CD1c-positive myeloid dendritic cell (primary cell): ENCODE measurements around the gene TRIM69.

Source experiments
- DNase-seq: peaks from one replicate; pipeline ENCODE4 v3.0.0-alpha.2; 2016; ENCODE audit errors: extremely low spot score

TRIM69 gene

DNA sequence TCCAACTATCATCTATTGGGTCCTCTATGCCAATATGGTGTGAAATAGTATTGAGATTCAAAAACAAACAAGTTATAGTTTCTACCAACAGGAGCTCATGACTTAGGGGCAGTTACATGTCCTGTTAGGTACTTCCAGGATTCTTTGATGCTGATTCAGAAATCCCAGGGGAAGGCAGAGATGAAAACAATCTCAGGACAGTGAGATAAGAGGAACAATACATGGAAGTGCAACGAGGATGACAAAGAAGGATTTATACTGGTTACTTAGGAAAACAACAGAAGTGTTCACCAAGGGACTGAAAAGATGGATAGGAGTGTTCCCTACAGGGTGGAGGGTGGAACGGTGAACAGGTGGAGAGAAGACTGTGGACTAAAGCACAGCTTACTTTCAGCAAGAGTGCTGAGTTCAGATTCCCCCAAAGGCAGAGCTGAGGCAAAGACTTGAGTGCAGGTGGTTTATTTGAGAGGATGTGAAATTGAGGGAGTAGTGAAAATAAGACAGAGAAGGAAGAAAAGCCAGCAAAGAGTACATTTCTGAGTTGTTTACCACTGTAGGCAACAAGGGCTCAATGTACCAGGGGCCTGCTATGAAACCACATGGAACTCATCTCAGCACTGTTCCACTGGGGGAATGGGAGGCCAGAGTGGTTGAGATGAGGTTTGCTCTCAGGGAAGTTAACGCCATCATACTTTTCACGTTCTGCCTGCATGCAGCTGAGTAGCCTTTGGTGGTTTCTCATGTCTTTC is 68.1 kb downstream of the TRIM69 start:
- no peak for DNase-seq

- DNase-seq: no peak
Measured at GRCh38 chr15:44808557-44808956, 72.2 kb downstream of the TRIM69 start.

DNA sequence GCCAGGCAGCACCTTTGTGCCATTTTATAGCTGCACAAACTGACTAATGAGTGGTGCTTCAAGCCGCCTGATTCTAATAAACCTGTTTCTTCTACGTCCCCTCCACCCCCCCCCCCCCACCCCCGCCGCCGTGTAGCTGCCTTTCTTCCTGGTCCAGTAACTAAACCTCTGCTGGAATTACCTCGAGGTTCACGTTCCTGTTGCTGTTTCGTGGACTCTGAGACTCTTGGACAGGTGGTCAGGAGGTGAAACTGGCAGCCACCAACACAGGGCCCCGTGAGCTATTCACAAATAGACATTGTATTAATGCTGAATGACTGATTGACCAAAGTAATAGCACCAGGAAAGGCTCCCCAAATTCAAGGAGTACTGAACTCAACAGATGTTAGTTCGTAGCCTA is 73.9 kb downstream of the TRIM69 start:
- DNase-seq: no peak

DNA sequence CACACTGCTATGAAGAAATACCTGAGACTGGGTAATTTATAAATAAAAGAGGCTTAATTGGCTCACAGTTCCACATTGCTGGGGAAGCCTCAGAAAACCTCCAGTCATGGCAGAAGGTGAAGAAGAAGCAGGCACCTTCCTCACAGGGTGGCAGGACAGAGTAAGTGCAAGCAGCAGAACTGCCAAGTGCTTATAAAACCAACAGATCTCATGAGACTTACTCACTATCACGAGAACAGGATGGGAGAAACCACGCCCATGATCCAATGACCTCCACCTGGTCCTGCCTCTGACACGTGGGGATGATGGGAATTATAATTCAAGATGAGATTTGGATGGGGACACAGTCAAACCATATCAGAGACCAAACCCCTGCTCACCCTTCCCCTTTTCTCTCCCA is 75.0 kb downstream of the TRIM69 start:
- DNase-seq: no peak

DNA sequence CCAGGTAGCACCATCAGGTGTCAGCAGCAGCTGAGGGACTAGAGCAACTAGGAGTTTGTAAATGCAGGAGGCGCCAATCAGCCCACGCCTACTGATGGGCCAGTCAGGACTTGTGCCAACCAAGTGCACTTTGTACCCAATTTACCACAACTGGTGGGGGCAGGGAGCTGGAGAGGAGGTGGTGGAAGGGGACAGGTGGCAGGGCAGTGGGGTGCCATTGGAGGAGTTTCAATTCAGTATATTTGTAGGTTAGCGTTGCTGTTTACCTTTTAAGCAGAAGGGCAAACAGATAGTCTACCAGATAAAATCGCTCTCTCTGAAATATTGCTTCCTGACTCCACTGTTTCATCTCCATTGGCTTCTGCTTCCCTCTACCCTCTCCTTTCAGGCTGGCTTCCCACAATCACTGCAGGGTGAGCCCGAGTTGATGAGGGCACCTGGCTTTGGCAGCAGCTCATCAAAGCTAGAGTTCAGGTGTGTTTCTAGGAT is 75.7 kb downstream of the TRIM69 start:
- no peak for DNase-seq

DNA sequence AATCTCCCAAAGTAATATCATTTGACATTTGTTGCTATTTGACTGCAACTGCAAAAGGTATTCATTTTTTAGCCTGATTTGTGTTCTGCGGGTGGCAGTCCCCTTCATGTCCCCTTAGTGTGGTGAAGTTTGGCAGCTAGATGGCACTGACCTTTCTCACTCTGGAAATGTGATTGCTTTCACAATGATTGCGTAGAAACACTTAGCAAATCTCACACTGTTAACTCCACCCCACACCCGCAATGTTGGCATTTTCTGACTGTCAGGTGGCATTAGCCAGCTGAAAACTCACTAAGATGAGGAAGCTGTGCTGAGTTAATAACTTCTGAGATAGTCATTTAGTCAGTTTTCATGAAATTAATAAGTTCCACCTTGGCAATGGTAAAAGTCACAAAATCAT is 76.9 kb downstream of the TRIM69 start:
- no peak for DNase-seq
